T47D (cell line): ENCODE results near the gene CRTC3.

Experiments
- DNase-seq, 2 experiments: peaks; one replicate each; pipeline versions ENCODE4 v3.0.0 to v3.0.0-alpha.2; 2011 to 2012; ENCODE audit warnings: low read depth in 1 of 2, low spot score in 1 of 2
- JUND ChIP-seq: IDR thresholded peaks from 2 replicates; pipeline ENCODE4 v1.6.1; 2012; ENCODE audit warnings: low read depth
- in situ Hi-C: cut with HindIII; loops from 2 replicates; pipeline ENCODE4 v1.10.0; 2016; ENCODE audit warnings: low sequenced_read_pairs, low pct_unique_long_range_greater_than_20kb

Gene CRTC3

DNA sequence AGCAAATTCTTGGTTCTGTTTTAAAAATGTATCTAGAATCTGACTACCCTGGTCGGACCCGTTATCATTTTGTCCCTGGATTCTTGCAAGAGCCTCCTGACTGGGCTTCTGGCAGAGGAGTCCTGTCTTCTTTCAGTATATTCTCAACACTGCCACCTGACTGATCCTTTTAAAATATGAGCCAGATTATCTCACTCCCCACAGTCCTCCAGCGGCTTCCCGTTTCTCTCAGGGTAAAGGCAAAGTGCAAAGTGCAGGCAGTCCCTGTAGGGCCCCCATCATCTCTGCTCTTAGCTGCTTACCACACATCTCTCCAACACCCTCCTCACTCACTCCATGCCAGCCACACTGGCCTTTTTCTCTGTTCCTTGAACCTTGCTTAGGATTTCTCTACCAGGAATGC is 28.4 kb downstream of the CRTC3 start:
- no peak for TF ChIP-seq JUND
- no peak for DNase-seq
- in situ Hi-C loops, result no loop called here

DNA sequence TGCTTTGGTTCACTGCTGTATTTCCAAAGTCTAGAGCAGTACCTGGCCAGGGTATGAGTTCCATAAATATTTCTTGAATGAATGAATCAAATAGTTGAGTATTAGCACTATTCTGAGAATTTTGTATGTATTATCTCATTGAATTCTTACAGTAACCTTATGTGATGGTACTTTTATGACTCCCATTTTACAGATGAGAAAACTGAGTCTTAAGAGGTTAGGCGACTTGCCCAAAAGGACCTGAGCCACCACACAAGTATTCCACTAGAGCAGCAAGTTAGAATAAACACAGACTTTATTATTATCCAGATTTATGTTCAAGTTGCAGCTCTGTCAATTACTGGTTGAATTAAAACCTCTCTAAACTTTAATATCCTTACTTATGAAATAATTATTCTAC is 29.4 kb downstream of the CRTC3 start:
- TF ChIP-seq JUND, result no peak
- in situ Hi-C loops, result no loop called here
- DNase-seq, result no peak

DNA sequence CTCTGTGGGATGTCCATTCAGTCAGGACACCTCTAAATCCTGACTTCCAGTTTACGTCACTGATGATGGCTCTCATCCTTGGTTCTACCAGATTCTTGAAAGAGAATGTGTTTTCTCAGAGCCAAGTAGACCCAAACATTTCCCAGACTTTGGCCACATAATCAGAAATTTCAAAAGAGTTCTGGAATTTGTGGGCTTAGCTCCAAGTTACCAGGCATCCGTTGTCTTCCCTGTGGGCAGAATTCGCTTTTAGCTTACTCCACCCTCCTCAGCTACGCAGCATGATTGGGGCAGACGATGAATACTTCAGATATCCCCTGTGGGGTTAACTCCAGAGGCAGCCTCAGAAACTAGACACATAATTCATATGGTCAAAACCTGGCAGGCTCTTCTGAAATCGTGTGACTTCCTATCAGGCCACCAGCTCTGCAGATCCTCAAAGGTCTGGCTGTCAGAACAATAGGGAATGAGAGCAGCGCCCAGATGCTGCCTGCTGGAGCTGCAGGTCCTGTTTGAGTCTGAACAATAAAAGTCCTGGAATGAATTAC is 30.6 kb downstream of the CRTC3 start:
- in situ Hi-C loops, result no loop called here
- no peak for TF ChIP-seq JUND
- no peak for DNase-seq

- no peak for TF ChIP-seq JUND
- in situ Hi-C loops, result no loop called here
- no peak for DNase-seq
These were observed 31.9 kb downstream of the CRTC3 start for GRCh38 chr15:90561344-90562244.

GRCh38 chr15:90562669-90563068 is 32.9 kb downstream of the CRTC3 start:
- no peak for DNase-seq
- TF ChIP-seq JUND, result no peak
- in situ Hi-C loops, result no loop called here

GRCh38 chr15:90563463-90563862 is 33.7 kb downstream of the CRTC3 start:
- no peak for TF ChIP-seq JUND
- in situ Hi-C loops, result no loop called here
- DNase-seq, result no peak

DNA sequence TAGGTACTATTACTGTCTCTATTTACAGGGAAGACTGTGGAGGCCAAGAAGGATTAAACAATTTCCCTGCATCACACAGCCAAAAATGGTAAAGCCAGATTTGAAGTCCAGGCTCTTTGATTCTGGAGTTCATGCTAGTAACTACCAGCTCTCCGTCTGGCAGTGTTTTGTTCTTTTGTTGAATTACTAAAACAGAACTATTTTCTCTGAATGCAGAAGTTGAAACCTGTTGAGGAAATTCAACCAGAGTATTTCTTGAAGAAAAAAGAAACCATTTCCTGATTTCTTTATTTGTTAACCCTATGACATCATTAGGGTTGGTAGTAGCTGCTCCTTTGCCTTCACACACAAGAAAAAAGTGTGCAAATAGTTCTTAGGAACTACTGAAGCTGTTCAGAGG is 34.3 kb downstream of the CRTC3 start:
- DNase-seq, result no peak
- TF ChIP-seq JUND, result no peak
- in situ Hi-C loops, result no loop called here

- DNase-seq, result no peak
- no peak for TF ChIP-seq JUND
- in situ Hi-C loops, result no loop called here
These were observed 34.9 kb downstream of the CRTC3 start for GRCh38 chr15:90564590-90564989.

DNA sequence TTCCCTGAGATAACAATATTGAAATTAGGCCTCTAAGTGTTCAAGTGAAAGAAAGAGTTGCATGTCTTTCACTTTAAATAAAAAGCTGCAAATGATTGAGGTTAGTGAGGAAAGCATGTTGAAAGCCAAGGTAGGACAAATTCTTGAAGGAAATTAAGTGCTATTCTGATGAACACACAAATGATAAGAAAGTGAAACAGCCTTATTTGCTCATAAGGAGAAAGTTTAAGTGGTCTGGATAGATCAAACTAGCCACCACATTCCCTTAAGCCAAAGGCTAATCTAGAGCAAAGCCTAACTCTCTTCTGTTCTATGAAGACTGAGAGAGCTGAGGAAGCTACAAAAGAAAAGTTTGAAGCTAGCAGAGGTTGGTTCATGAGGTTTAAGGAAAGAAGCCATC is 36.1 kb downstream of the CRTC3 start:
- in situ Hi-C loops, result no loop called here
- no peak for DNase-seq
- TF ChIP-seq JUND, result no peak

- no peak for TF ChIP-seq JUND
- no peak for DNase-seq
- in situ Hi-C loops, result no loop called here
These were observed 40.9 kb downstream of the CRTC3 start for GRCh38 chr15:90570643-90571042.

GRCh38 chr15:90571063-90571541 is 41.4 kb downstream of the CRTC3 start:
- peak in 1 of 2 experiments; percentile 27 for DNase-seq
- in situ Hi-C loops, result no loop called here
- no peak for TF ChIP-seq JUND

- TF ChIP-seq JUND, result no peak
- in situ Hi-C loops, result no loop called here
These were observed 43.2 kb downstream of the CRTC3 start for GRCh38 chr15:90572893-90573292.

DNA sequence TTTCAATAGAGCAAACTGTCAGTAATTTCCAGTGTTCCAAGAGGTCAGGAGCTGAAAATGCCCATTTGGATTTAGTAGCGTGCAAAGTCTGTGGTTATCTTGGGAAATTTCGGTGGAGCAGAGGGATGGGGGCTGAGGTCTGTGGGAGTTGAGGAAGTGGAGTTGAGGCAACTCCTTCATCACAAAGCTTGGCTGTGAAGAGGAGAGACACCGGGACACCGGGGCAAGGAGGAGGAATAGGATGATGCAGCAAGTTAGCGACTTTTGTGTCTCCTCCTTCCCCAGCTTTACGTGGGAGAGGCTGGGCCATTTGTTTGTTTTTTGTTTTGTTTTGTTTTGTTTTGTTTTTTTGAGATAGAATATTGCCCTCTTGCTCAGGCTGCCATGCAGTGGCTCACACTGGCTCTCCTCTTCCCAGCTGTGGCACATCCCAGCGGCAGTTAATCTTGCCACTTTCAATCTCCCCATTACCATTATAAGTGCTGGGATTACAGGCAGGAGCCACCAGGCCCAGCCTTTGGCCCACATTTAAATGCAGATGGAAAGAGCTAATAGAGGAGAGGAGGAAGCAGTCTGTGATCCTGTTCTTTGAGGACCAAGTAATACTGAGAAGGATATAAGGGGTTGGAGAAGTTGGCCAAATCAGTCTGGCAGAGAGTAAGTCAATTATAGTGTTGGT is 47.1 kb downstream of the CRTC3 start:
- DNase-seq, result no peak
- in situ Hi-C loops, result no loop called here
- TF ChIP-seq JUND, result no peak

More at GRCh38 chr15:90572893-90573292, 43.2 kb downstream of the CRTC3 start:
- no peak for DNase-seq
